Amygdala (tissue), 56 donors: Measurements from ENCODE around the gene TDRKH.

Source experiments
- DNase-seq, 56 donors: peaks; one replicate each; lab custom pipeline; 2025; lab: John Stamatoyannopoulos, UW

The TDRKH gene, protein sequence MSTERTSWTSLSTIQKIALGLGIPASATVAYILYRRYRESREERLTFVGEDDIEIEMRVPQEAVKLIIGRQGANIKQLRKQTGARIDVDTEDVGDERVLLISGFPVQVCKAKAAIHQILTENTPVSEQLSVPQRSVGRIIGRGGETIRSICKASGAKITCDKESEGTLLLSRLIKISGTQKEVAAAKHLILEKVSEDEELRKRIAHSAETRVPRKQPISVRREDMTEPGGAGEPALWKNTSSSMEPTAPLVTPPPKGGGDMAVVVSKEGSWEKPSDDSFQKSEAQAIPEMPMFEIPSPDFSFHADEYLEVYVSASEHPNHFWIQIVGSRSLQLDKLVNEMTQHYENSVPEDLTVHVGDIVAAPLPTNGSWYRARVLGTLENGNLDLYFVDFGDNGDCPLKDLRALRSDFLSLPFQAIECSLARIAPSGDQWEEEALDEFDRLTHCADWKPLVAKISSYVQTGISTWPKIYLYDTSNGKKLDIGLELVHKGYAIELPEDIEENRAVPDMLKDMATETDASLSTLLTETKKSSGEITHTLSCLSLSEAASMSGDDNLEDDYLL

DNA sequence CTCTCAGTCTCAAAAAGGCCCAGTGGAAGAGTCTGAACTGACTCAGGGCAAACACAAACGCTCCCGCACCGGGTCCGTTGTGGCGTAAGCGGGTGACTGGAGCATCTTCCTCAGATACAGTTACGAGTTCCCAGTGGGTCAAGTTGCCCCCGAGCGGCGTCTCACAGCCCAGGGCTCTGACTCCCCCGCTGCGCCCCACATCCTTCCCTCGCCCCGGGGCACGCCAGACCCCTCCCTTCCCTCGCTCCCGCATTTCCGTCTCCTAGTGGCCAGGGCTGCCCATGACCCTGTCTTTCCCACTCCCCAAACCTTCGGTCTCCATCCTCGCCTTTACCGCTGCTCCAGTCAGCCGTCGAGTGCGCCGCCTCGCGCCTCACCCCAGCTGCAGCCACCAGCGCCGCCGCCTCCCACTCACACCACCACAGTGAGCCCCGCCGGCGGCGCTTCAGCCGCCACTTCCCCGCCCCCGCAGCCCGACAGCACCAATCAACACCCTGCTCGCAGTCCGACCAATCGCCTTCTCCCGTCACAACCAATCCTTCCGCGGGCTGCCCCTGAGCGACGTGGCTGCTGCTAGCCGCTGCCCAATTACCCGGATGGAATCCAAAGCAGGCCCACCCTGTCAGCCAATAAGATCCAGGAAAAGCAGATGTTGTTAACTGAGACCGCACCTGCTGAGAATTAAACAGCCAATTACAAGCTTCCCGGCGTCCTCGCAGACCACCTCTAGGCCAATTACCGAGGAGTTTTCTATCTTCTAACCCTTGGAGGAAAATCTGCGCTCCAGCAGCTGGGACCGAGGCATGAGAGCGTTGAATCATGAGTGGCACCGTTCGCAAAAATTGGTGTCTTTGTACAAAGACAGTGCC is at the start of gene TDRKH:
Gene TDRKH, minus strand, starts transcription at position 430 of the 869 bp plus-strand sequence. CDS start 7,478 bp downstream, outside the sequence.
- DNase-seq: peak; percentile 62 to 99 (median 98)

DNA sequence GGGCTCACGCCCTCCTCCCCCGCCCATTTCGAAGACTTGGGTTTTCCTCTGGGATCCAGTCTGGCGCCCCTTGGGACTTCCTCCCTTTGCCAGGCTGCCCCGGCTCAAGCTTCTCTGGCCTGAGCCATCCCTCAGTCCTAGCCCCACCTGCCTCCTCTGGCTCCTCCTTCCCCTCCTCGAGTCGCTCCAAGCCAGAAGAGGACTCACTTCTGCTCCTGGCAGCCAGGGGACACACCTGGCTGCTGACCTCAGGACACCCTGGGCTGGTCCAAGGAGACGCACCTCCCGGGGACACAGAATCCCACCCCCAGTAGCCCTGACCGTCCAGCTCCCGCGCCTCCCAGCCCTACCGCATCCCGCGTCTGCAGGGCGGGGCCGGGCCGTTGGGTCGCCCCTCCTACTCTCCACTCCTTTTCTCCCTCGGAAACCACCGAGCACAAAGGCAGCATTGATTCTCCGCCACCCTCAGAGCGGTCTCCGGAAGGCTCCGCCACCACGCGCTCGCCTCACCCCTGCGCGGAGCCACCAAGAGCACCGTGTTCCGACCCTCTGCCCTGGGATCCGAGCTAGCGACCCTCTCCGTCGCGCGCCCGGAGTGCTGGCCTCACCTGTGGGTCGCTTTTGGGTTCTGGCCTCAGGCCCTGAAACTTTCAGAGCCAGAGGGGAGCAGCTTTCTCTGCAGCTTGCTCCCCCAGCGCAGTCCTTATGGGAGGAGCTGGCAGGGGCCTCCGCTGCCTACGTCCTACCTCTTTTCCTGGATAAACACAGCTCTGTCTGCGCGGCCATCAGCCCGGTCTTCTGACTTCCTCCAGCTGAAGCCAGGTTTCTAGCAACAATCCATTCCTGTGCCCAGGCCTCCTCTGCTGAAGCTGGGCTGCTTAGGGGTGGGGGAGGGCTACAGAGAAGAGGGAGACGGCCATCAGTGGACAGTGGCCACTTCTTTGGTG is 49.4 kb upstream of the TDRKH start, which contains the start of gene C2CD4D:
Gene C2CD4D, minus strand, starts transcription at position 364 of the 947 bp plus-strand sequence. CDS start 831 bp downstream, outside the sequence.
- DNase-seq: peak in 55 of 56 donors; percentile 12 to 90 (median 72)

DNA sequence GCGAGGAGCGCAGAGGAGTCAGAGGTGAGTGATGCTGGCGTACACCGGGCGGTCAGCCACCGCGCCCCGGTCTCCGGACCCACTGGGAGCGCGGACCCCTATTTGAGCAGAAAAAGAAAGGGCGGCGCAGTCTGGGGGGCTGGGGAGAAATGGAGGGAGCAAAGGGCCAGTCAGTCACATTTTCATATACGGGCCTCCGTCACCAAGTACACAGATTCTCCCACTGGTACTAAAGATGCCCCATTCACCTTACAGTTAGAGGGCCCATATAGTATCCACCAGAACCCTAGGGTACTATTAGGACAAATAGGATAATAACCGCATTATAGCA is 48.7 kb upstream of the TDRKH start:
- DNase-seq: peak in 1 of 56 donors; percentile 33

DNA sequence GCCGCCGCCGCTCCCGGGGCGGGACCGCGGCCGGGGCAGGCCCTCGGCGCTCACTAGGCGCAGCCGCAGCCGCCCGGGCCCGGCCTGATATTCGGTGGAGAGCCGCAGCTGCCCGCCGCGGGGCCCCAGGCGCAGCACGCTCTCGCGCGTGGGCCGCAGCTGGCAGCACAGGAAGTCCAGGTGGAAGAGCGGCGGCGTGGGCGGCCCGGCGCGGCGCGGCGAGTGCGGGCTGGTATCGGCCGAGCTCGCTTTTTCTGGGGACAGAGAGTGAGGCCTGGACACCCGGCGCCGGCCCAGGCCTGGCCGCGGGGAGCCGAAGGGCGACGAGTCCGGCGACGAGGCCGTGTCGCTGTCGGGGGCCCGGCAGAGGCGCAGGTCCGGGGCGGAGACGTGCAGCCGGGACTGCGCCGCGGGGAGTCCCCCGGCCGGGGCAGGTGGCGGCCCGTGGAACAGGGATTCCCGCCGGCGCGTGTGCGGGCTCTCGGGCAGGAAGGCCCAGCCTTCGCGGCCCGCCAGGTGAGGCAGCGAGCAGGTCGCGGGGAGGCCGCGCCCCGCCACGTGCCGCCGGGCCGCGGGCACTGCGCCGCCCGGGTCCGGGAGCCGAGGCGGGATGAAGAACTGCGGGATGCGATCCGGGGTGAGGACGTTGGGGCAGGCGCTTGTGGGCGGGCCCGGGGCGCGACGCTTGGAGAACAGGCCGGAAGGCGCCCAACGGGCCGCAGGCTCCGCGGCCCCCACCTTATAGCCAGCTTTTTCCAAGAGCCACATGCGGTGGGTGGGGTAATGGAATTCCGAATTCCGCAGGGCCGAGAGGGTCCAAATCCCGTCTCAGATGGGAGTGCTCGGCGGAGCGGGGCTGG is 48.2 kb upstream of the TDRKH start:
- DNase-seq: peak in 1 of 56 donors; percentile 16

DNA sequence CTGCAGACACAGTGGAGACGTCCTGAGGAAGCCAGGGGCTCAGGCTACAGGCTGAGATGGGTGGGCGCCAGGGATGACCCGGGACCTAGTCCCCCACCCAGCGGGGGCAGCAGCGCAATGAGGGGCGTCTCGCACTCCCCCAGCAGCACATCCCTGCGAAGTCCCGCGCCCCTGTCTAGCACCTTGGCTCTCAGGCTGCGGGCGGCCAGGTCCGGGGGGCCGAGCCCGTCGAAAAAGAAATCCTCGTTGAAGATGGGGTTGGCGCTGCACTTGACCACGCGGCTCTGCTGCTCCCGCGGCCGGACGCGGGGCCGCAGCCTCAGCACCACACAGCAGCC is 47.6 kb upstream of the TDRKH start:
- DNase-seq: no peak

DNA sequence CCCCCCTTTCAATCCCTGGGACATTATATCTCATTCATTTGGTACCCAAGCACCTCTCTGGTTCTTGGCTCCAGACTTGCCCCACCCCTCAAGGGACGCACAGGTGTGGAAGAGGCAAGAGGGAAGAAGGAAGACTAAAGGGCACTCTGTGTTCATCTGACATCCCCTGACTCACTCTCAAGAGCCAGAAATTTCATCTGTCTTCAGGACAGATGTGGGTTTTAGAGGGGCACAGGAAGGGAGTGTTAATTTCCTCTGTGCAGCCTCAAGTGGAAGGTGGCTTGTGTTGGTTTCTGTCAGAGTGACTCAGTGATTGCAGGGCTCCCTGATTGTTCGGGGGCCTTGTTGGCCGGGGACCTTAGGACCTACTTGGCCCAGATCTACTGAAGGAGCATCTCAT is 46.9 kb upstream of the TDRKH start:
- DNase-seq: no peak

DNA sequence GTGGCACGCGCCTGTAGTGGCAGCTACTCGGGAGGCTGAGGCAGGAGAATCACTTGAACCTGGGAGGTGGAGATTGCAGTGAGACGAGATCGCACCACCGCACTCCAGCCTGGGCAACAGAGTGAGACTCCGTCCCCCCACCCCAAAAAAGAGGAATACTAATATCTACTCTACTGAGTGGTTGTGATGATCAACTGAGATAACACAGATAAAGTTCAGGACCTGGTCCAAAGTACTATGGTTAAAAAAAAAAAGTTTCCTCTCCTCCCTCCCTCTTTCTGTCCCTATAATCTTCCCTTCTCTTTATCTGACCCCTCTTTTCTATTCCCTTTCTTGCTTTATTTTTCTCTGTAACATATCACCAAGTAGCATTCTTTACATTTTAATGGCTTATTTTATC is 45.3 kb upstream of the TDRKH start:
- no peak for DNase-seq

DNA sequence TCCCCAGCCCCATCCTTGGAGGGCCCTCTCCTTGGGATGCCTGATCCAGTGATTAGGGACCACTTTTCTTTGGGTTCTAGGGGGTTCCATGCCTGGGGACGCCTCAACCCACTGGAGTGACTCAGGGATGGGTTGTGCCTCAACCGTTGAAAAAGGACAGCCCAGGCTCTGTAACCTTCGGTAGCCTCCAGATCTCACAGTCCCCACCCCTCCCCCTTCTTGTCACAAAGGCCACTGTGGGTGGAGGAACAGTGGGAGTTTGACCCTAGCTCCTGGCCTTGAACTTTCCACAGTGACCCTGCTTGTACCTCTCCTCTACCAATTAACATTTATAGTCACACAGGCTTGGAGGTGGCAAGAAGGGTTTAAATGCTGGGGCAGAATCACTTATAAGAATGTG is 43.9 kb upstream of the TDRKH start:
- DNase-seq: no peak

DNA sequence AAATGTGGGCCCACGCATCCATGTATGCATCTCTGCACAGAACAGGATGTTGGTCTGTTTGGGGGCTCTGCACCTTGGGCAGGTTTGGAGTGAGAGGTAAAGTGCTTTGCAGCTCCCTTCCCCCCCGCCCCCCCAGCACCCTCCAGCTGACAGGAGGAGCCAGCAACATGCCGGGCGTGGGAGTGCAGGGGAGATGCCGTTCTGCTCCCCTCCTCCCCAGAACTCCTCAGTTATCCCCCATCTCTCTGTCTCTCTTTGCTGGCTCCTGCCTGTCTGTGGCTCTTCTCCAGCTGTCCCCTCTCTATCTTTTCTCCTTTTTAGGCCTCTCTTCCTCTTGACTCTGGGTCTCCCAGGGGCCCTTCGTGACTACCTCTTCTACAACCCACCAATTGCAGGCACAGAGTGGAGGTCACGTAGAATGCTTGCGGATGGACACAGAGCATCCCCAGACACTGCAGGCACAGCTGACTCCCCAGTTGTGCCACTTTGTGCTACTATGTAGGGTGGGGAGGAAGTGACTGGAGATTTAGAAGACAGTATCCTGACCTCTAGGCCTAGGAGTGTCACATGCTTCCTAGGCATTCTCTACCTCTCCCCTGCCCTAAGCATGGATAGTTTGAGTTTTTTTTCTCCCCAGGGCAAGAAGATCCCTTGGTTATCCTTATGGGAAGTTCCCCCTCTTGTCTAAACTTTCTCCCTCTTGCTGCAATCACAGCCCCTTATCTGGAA is 43.0 kb upstream of the TDRKH start:
- peak in 1 of 56 donors; percentile 32 for DNase-seq

DNA sequence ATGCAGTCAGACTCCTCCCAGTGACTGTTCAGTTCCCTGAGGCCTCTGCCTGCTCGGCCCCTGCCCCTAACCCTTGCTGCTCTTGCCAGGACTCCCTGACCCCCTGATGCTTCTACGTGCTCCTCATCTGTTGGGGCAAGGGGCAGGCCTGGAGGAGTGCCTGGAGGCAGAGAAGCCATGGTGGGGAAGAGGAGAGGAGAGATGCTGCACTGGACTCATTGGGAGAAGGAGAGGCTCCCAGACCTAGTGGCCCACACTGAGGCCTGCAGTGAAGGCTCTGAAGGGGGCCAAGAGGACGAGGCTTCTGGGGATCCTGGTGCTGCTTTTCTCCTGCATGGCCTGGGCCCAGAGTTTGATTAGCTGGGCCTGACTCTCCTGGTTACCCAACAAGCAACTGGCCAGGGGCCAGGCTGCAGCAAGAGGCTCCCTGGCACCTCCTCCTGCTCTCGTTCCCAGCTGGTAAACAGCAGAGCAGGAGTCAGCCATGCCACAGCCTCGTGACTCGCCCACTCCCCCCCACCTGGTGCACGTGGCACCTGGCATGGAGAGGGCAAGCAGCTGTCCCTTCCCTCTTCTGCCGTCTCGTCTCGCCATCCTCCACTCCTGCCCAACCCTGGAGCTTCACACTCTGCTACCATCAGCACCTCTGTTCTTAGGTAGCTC is 42.1 kb upstream of the TDRKH start:
- DNase-seq: peak in 30 of 56 donors; percentile 4 to 67 (median 26)

DNA sequence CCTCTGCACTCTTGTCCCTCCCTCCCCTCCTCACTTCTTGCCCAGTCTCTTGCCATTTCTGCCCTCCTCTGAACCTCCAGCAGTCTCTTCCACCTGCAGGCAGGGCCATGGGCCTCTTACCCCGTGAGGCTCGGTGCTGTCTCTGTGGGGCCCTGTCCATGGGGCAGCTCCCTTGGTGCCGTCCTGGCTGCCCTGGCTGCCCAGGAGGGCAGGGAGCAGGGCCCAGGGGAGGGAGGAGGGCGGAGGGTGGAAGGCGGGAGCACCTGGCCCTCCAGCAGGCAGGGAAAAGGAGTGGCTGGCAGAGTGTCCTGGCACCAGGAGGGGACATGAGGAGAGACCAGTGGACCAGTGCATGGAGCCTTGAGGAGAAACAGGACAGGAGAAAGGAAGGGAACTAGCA is 41.3 kb upstream of the TDRKH start, which contains the start of gene RORC:
Gene RORC, minus strand, starts transcription at position 198 of the 400 bp plus-strand sequence. Its CDS starts 38 bp downstream, at position 160.
- no peak for DNase-seq

DNA sequence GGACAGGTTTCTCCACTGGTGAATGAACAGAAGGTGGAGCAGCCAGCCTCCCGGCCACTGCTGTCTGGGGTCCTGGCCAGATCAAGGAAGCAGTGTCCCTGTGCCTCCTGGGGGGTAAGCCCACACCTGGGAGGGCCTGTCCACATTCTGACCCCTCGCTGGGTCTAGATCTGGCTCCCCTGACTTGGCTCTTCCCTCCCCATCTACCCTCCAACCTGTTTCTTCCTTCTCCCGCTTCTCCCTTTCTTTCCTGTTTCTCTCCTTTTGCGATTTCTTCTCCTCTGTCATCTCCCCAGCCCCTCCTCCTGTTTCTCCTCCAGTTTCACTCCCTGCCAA is 40.9 kb upstream of the TDRKH start:
- no peak for DNase-seq

DNA sequence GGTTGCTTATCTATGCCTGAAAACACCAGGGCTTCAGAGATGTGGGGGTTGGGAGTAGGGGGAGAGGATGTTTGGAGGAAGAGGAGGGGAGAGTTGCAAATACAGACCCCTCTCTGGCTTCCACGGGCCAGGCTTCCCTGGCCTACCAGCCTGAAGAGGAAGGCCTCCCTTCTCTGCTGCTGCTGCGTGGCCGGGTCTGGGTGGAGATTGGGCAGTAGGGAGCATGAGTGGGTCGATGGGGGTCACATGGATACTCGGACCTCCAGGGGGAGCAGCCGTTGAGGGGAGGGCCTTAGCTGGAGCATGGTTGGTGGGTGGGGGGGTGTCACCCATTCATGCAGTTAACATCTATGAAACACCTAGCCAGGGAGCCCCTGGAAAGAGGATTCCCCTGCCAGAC is 39.8 kb upstream of the TDRKH start:
- DNase-seq: no peak

DNA sequence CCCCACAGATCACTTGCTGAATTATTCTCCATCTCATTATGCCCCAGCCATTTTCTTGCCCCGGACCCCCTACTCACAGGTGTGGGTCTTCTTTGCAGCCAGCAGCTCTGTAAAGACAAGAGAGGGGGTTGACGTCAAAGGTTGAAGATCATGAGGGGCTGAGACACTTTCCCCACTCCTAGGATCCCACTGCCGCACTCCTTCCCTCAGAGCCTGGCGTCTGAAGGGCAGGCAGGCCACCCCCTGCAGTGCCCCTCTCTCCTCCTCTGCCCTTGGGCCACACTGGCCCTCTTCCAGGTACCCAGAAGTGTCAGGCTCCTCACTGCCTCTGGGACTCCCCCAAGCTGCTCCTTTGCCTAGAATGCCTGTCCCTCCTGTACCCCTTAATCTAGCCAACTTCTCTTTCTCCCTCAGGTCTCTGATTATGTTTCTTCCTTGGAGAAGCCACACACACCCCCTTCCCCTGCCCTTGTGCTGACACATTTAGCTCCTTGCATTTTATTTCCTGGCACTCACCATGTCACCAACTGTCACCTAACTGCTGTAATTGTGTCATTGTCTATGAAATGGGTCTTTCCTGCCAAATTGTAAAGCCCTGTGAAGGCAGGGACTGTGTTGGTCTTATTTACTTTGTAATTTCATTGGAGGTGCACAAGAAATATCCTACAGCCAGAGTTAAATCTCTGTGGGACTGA is 39.2 kb upstream of the TDRKH start:
- no peak for DNase-seq

DNA sequence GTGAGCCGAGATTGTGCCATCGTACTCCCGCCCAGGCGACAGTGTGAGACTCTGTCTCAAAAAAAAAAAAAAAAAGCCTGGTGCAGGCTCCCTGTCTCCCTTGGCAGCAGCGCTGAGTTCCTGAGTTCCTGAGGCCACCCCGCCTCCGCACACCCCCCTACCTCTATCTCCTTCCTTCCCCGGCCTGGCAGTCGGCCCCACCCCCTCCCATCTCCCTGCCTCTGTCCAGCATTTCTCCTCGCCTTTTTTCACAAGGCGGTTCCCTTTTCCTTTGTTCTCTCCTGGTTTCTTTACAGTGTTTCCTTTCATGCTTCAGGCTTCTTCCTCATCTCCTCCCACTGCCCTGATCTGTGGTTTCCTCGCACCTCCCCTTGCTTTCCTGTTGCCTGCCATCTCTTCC is 38.6 kb upstream of the TDRKH start:
- DNase-seq: peak in 3 of 56 donors; percentile 6 to 26 (median 7)

DNA sequence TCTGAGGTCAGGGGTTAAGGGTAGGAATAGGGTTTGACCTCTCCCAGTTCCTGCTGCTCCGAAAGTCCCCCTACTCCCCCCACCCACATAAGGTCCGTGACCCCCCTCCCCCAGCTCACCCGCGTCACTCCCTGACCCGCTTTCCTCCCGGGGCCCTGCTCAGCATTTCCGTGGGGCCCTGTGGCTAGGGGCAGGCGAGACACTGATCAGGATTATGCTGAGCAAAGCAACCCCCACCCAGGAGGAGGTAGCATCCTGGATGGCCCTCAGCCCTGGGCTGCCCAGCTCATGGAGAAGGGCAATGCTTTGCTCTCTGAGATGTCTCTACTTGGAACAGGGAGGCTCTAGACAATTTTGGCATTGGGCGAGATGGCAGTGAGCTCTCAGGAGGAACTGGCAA is 37.6 kb upstream of the TDRKH start:
- no peak for DNase-seq
